HG03571 (cell line): Measurements from ENCODE around the gene AOPEP.
"Not testable (repeated sequence)": the region's sequence is repeated elsewhere in the genome, so short reads cannot be mapped to it uniquely, and the experiment has no call there.

Source experiments
- ATAC-seq: cut with Tn5 transposase; IDR thresholded peaks from one replicate; pipeline ENCODE4 v1.9.1; 2021; ENCODE audit not compliant: unreplicated experiment

The AOPEP gene

GRCh38 chr9:95008151-95008771 is 281.8 kb downstream of the AOPEP start:
- no peak for ATAC-seq

- no peak for ATAC-seq
These were observed 283.0 kb downstream of the AOPEP start for GRCh38 chr9:95009459-95009858.

GRCh38 chr9:95010431-95010838 is 283.9 kb downstream of the AOPEP start:
- no peak for ATAC-seq

GRCh38 chr9:95012035-95012708 is 285.7 kb downstream of the AOPEP start:
- no peak for ATAC-seq

- ATAC-seq: no peak
These were observed 286.4 kb downstream of the AOPEP start for GRCh38 chr9:95012902-95013301.

GRCh38 chr9:95014917-95015316 is 288.4 kb downstream of the AOPEP start:
- ATAC-seq: no peak

- ATAC-seq: no peak
These were observed 289.1 kb downstream of the AOPEP start for GRCh38 chr9:95015569-95015968.

GRCh38 chr9:95017062-95017461 is 290.6 kb downstream of the AOPEP start:
- ATAC-seq: no peak

- no peak for ATAC-seq
These were observed 291.2 kb downstream of the AOPEP start for GRCh38 chr9:95017661-95018060.

- ATAC-seq: no peak
These were observed 291.8 kb downstream of the AOPEP start for GRCh38 chr9:95018099-95018936.

GRCh38 chr9:95020644-95021043 is 294.1 kb downstream of the AOPEP start:
- not testable (repeated sequence) for ATAC-seq

GRCh38 chr9:95021166-95021886 is 294.8 kb downstream of the AOPEP start:
- no peak for ATAC-seq

- ATAC-seq: no peak
These were observed 296.2 kb downstream of the AOPEP start for GRCh38 chr9:95022657-95023056.

GRCh38 chr9:95023217-95024003 is 296.9 kb downstream of the AOPEP start:
- ATAC-seq: no peak

GRCh38 chr9:95024097-95024671 is 297.7 kb downstream of the AOPEP start:
- no peak for ATAC-seq

- ATAC-seq: no peak
These were observed 299.0 kb downstream of the AOPEP start for GRCh38 chr9:95025213-95026147.

- ATAC-seq: no peak
These were observed 299.6 kb downstream of the AOPEP start for GRCh38 chr9:95026148-95026524.

GRCh38 chr9:95027914-95028852 is 301.7 kb downstream of the AOPEP start:
- no peak for ATAC-seq
